Activated naive CD4-positive, alpha-beta T cell treated with anti-CD3 and anti-CD28 coated beads for 36 hours (primary cell): ENCODE measurements around the gene STARD6. TPM values are rescaled to one million over a fixed set of nuclear protein-coding genes. Genes with fewer than 3 reads are reported as not detected.
"Not testable (repeated sequence)": the region's sequence is repeated elsewhere in the genome, so short reads cannot be mapped to it uniquely, and the experiment has no call there.

Experiments
- CTCF ChIA-PET: fragments of 350-600 bp; sonication (Branson Sonifier 250); formaldehyde crosslinking; loops from one replicate; lab custom pipeline; 2021; ENCODE audit warnings: antibody characterized with exemption; lab: Charles Lee
- DNase-seq: peaks from one replicate; pipeline ENCODE4 v3.0.0-alpha.2; 2020
- H3K27ac Mint-ChIP-seq: one replicate; pipeline ENCODE4 v1.8.0; 2021; ENCODE audit warnings: mild to moderate bottlenecking, mixed read lengths
- H3K27me3 Mint-ChIP-seq: one replicate; pipeline ENCODE4 v1.8.0; 2021; ENCODE audit warnings: low read depth, mixed read lengths
- H3K36me3 Mint-ChIP-seq: one replicate; pipeline ENCODE4 v1.8.0; 2021; ENCODE audit warnings: low read depth, mixed read lengths
- H3K4me1 Mint-ChIP-seq: one replicate; pipeline ENCODE4 v1.8.0; 2021; ENCODE audit warnings: low read depth, mixed read lengths
- H3K4me3 Mint-ChIP-seq: one replicate; pipeline ENCODE4 v1.8.0; 2021; ENCODE audit warnings: mild to moderate bottlenecking, moderate library complexity, mixed read lengths
- H3K9me3 Mint-ChIP-seq: one replicate; pipeline ENCODE4 v1.8.0; 2021; ENCODE audit warnings: mixed read lengths
- intact Hi-C: fragments of 100-400 bp; cut with micrococcal nuclease; formaldehyde crosslinking; loops from one replicate; pipeline ENCODE4 v1.15.1; 2023
- total RNA-seq, 2 experiments: library from RNA; stranded (reverse); gene quantifications; one replicate each; pipeline ENCODE4 v1.2.3, GENCODE V29; 2021

STARD6 gene
- total RNA-seq, 2 experiments from 2014 or later = not detected

DNA sequence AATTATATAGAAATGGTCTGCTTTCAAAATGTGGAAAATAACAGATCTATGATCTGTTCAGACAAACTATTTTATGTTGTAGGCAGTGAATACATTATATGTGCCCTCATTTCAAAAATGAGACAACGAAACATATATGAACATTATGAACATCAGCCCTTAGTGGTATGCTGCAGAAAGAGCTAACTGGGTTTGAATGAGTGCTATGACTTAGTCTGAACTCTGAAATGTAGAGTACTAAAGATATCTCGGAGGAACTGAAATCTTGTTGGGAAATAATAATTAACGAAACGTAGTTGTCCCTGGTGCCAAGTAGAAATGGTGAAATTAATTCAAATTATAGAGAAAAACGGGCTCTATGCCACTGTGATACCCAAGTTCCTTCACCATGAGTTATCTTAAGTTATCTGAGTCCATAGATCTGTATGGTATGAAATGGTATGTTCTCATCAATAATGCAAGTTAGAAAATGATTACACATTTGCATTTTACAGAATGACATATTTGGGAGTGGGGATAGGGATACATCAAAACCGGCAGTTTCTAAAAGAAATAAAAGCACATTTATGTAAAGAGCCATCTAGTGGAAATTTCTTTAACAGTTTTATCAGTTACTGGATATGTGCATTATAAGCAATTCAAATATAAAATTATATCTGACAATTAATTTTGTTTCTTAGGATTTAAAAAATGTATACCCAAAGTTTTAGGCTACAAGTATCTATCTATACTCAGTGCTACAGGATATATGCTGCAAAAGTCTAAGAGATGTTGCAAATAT lies 26.7 kb downstream of the STARD6 start:
- Mint-ChIP-seq H3K27me3 (peaks cover 10% of the 10 kb centered on the region), H3K36me3 (no peaks in the 10 kb centered on the region), H3K27ac (no peak overlapping the region), H3K9me3 (no peaks in the 10 kb centered on the region), H3K4me3 (no peak overlapping the region), H3K4me1 (peaks cover 1% of the 10 kb centered on the region)
- no peak for DNase-seq
- CTCF ChIA-PET = interaction anchor here (1.0 to 1.5 kb wide), 2 partner anchors 9 to 108 kb away, joined by 3 to 5 read pairs; no protein-coding TSS in a partner anchor
- intact Hi-C loops = loop anchor here (1.0 kb wide), 1 partner anchor 108 kb away; no protein-coding TSS in a partner anchor

DNA sequence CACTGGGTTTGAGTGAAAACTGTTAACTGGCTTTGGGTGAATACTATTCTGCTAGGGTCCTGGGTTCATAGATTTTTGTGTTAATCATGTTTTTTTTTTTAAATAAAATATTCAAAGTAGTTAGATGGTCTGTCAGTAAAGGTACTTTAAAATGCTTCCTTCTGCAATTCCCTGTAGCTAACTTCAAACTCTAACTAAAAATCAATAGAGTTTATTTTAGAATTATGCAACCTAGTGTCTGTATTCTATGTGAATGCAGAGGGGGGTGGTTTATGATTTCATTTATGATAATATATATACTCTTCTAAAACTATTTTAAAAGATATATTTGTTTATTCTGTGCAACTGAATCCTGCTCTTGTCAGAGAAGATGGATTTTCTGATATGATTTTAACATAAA lies 27.9 kb downstream of the STARD6 start:
- CTCF ChIA-PET = interaction anchor here (1.5 kb wide), 1 partner anchor 107 kb away, joined by 5 read pairs; no protein-coding TSS in a partner anchor
- Mint-ChIP-seq H3K9me3 (no peaks in the 10 kb centered on the region), H3K4me3 (no peak overlapping the region), H3K27me3 (peaks cover 6% of the 10 kb centered on the region), H3K4me1 (no peaks in the 10 kb centered on the region), H3K27ac (no peak overlapping the region), H3K36me3 (no peaks in the 10 kb centered on the region)
- intact Hi-C loops = no loop called here
- no peak for DNase-seq

GRCh38 chr18:54327818-54328217 lies 29.8 kb downstream of the STARD6 start:
- H3K27me3 Mint-ChIP-seq = peaks cover 5% of the 10 kb centered on the region
- CTCF ChIA-PET = no interaction called here
- no peak overlapping the region for H3K27ac Mint-ChIP-seq
- no peaks in the 10 kb centered on the region for H3K9me3 Mint-ChIP-seq
- intact Hi-C loops = no loop called here
- H3K4me3 Mint-ChIP-seq = no peak overlapping the region
- H3K36me3 Mint-ChIP-seq = no peaks in the 10 kb centered on the region
- DNase-seq = no peak
- H3K4me1 Mint-ChIP-seq = no peaks in the 10 kb centered on the region

DNA sequence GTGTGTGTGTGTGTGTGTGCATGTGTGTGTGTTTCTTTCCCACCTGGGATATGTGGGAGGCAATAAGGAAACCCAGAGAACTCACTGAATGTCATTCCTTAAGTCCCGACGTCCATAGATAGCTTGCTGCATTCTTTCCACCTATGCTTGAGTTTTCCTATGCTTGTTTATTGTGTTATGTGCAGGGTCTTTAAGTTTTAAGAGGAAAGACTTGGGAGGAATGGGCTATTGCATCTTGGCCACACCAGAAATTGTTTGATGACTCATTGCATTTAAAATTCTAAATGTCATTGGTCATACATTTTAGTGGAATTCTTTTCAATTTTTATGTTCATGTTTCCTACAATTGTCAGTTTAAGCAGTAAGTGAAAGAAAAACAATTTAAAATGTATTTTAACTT lies 33.7 kb downstream of the STARD6 start:
- Mint-ChIP-seq H3K9me3 (no peaks in the 10 kb centered on the region), H3K4me1 (no peaks in the 10 kb centered on the region), H3K4me3 (no peak overlapping the region), H3K27me3 (peaks cover 7% of the 10 kb centered on the region), H3K27ac (no peak overlapping the region), H3K36me3 (no peaks in the 10 kb centered on the region)
- CTCF ChIA-PET = no interaction called here
- no peak for DNase-seq
- intact Hi-C loops = no loop called here

DNA sequence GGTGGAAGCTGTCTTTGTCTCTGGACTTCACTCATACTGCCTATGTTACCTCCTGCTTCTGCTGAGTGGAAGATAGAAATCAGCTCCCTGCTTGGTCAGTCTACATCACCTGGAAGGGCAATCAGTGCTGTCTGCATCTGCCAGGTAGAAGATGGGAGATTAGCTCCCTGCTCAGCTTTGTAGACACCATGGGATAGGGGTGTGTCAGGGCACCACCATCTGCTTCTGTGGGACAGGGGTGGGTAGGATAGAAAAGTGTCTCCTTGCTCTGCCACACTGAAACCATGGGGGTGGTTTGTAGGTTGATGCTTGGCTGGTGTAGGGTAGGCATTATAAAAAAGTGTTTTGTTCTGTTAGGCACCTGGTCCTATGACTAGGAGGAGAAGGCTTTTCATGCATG lies 34.1 kb downstream of the STARD6 start:
- no peaks in the 10 kb centered on the region for H3K36me3 Mint-ChIP-seq
- CTCF ChIA-PET = no interaction called here
- H3K4me1 Mint-ChIP-seq = no peaks in the 10 kb centered on the region
- no peak overlapping the region for H3K27ac Mint-ChIP-seq
- intact Hi-C loops = no loop called here
- no peak overlapping the region for H3K4me3 Mint-ChIP-seq
- H3K9me3 Mint-ChIP-seq = no peaks in the 10 kb centered on the region
- no peak for DNase-seq
- H3K27me3 Mint-ChIP-seq = peaks cover 7% of the 10 kb centered on the region

- no peaks in the 10 kb centered on the region for H3K4me1 Mint-ChIP-seq
- intact Hi-C loops = no loop called here
- CTCF ChIA-PET = interaction anchor here (0.7 kb wide), 1 partner anchor 315 kb away, joined by 3 read pairs; no protein-coding TSS in a partner anchor
- H3K27me3 Mint-ChIP-seq = peaks cover 13% of the 10 kb centered on the region
- H3K27ac Mint-ChIP-seq = no peak overlapping the region
- H3K36me3 Mint-ChIP-seq = no peaks in the 10 kb centered on the region
- DNase-seq = no peak
- H3K4me3 Mint-ChIP-seq = no peak overlapping the region
- H3K9me3 Mint-ChIP-seq = no peaks in the 10 kb centered on the region
These were observed 41.4 kb downstream of the STARD6 start for GRCh38 chr18:54316071-54316820.

GRCh38 chr18:54309564-54309963 lies 48.1 kb downstream of the STARD6 start:
- H3K27ac Mint-ChIP-seq, H3K4me1 Mint-ChIP-seq, H3K36me3 Mint-ChIP-seq, DNase-seq, H3K4me3 Mint-ChIP-seq, CTCF ChIA-PET, H3K9me3 Mint-ChIP-seq, H3K27me3 Mint-ChIP-seq, intact Hi-C loops: not testable (repeated sequence)

GRCh38 chr18:54303408-54303807 lies 54.2 kb downstream of the STARD6 start:
- H3K4me1 Mint-ChIP-seq = no peaks in the 10 kb centered on the region
- intact Hi-C loops = no loop called here
- H3K27ac Mint-ChIP-seq = no peak overlapping the region
- peaks cover 14% of the 10 kb centered on the region for H3K9me3 Mint-ChIP-seq
- H3K36me3 Mint-ChIP-seq = no peaks in the 10 kb centered on the region
- no peaks in the 10 kb centered on the region for H3K27me3 Mint-ChIP-seq
- DNase-seq = no peak
- CTCF ChIA-PET = no interaction called here
- H3K4me3 Mint-ChIP-seq = no peak overlapping the region

DNA sequence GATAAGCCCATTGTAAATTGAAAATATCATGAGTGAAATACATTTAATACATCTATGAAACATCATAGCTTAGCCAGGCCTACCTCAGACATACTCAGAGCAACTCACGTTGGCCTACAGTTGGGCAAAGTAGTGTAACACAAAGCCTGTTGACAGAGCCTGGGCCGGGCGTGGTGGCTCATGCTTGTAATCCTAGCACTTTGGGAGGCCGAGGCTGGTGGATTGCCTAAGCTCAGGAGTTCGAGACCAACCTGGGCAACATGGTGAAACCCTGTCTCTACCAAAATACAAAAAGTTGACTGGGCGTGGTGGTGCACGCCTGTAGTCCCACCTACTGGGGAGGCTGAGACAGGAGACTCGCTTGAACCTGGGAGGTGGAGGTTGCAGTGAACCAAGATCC lies 58.7 kb downstream of the STARD6 start:
- H3K4me3 Mint-ChIP-seq, DNase-seq, H3K27me3 Mint-ChIP-seq, intact Hi-C loops, H3K27ac Mint-ChIP-seq, H3K9me3 Mint-ChIP-seq, H3K4me1 Mint-ChIP-seq, CTCF ChIA-PET: not testable (repeated sequence)
- H3K36me3 Mint-ChIP-seq = peaks cover 10% of the 10 kb centered on the region

DNA sequence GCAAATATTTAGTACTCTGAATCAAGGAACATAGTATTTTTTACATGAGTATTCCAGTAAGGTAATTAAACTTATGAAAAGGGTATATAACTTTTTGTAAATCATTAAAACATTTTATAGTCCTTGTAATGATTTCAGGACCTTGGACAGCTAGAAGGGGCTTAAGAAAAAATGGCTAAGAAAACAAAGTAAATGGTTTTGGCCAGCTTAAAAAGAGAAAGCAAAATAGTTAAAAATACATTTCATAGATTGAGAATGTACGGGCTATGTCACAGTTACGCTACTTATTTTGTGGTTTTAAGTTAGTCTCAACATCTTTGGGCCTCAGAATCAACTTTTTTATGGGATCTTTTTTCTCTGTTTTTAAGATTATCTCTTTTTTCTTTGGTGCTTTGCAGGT lies 61.6 kb downstream of the STARD6 start:
- Mint-ChIP-seq H3K9me3 (peaks cover 8% of the 10 kb centered on the region), H3K27ac (no peak overlapping the region), H3K27me3 (no peaks in the 10 kb centered on the region), H3K4me3 (no peak overlapping the region), H3K36me3 (peaks cover 18% of the 10 kb centered on the region), H3K4me1 (no peaks in the 10 kb centered on the region)
- no peak for DNase-seq
- intact Hi-C loops = no loop called here
- CTCF ChIA-PET = no interaction called here

- Mint-ChIP-seq H3K36me3 (peaks cover 32% of the 10 kb centered on the region), H3K27me3 (no peaks in the 10 kb centered on the region), H3K4me1 (no peaks in the 10 kb centered on the region), H3K4me3 (no peak overlapping the region), H3K27ac (no peak overlapping the region), H3K9me3 (peaks cover 5% of the 10 kb centered on the region)
- DNase-seq = no peak
- intact Hi-C loops = no loop called here
- CTCF ChIA-PET = no interaction called here
These were observed 63.4 kb downstream of the STARD6 start for GRCh38 chr18:54294274-54294673.

DNA sequence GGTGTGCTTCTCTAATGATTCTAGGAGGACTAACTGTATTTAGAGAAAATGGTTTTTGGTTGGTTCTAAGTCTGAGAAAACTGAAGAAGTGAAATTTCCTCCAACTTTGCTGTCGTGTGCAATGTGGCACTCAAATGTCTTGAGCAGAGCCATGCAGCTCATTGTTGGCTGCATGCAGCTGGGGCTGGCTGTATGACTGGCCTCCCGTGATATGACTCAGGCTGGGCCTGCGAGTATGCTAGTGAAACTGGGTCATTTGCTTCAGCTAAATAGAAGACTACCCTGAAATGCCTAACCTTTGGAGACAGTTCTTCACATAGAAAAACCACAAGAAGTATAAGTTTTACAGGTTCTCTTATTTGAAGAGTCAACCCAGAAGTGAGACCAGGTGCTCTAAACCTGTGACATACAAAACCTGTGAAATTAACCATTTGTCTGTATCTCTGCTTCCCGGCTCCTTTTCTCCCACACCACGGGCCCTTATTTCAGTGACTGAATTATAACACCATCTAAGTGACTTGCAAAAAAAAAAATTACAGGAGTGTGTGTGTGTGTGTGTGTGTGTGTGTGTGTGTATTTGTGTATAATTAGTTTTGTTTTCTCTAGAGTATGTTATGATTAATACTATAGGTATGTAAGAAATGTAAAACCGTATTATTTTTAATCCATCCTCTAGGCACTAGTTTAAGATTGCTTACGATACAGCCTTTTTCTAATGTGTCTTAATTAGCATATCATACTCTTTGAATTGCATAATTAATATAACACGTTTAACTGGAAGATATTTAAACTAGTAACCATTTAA lies 72.5 kb downstream of the STARD6 start:
- Mint-ChIP-seq H3K36me3 (peaks cover 46% of the 10 kb centered on the region), H3K27ac (peak overlapping the region; percentile 17), H3K4me3 (no peak overlapping the region), H3K4me1 (peaks cover 18% of the 10 kb centered on the region), H3K9me3 (peaks cover 2% of the 10 kb centered on the region), H3K27me3 (no peaks in the 10 kb centered on the region)
- CTCF ChIA-PET = interaction anchor here (0.6 to 2.3 kb wide), 7 partner anchors 15 to 237 kb away, joined by 3 to 19 read pairs (median 4); partner anchors contain the start of gene POLI
- intact Hi-C loops = loop anchor here (1.0 to 5.0 kb wide), 9 partner anchors 16 to 432 kb away; partner anchors contain the start of genes C18orf54, POLI and STARD6
- DNase-seq = peak; percentile 86
